B cell (primary cell): ENCODE results near the gene TRAFD1. TPM values are rescaled to one million over a fixed set of nuclear protein-coding genes. Genes with fewer than 3 reads are reported as not detected.

Experiments
- ATAC-seq: fragments of 200-7000 bp; cut with Tn5 transposase; one replicate; pipeline ENCODE4 v1.10.0; 2021; ENCODE audit warnings: low read depth, mild to moderate bottlenecking, moderate number of reproducible peaks, moderate library complexity
- CTCF ChIA-PET: fragments of 350-600 bp; sonication (Branson Sonifier 250); formaldehyde crosslinking; loops from one replicate; lab custom pipeline; 2021; ENCODE audit warnings: antibody characterized with exemption, inconsistent platforms; lab: Charles Lee
- POLR2A ChIA-PET: fragments of 350-600 bp; sonication (Branson Sonifier 250); formaldehyde crosslinking; loops from one replicate; lab custom pipeline; 2021; ENCODE audit warnings: antibody characterized with exemption; lab: Charles Lee
- DNase-seq: peaks from one replicate; pipeline ENCODE4 v3.0.0; 2013
- H2AFZ ChIP-seq: 2 replicates; pipeline ENCODE4 v1.6.1; 2012; ENCODE audit warnings: mild to moderate bottlenecking, low read depth, low read length; ENCODE audit not compliant: insufficient read depth, poor library complexity, severe bottlenecking
- H3K27ac ChIP-seq, 2 donors: 1 replicate in 1 of 2; 2 replicates in 1 of 2; pipeline ENCODE4 v1.5.1; 2012 to 2013; ENCODE audit warnings: low read length in 2 of 2, mild to moderate bottlenecking in 2 of 2, moderate library complexity in 1 of 2
- H3K27me3 ChIP-seq, 4 experiments: fragments of 200-600 bp in 1 of 4; sonication (generic) in 1 of 4; replicated peaks in 1 of 4; 1 replicate in 2 of 4; 2 replicates in 2 of 4; pipeline versions ENCODE4 v1.6.1 to v1.7.0; 2013 to 2016; ENCODE audit warnings: low read length in 3 of 4, mild to moderate bottlenecking in 2 of 4, mixed read lengths in 1 of 4, moderate library complexity in 1 of 4; ENCODE audit not compliant: insufficient read depth in 4 of 4, control insufficient read depth in 3 of 4; ENCODE audit errors: control extremely low read depth in 1 of 4
- H3K36me3 ChIP-seq, 2 experiments: replicated peaks in 1 of 2; 1 replicate in 1 of 2; 2 replicates in 1 of 2; pipeline versions ENCODE4 v1.6.1 to v1.7.1; 2013; ENCODE audit warnings: low read length in 1 of 2; ENCODE audit not compliant: insufficient read depth in 2 of 2, control insufficient read depth in 1 of 2; ENCODE audit errors: control extremely low read depth in 1 of 2, extremely low read depth in 1 of 2
- H3K4me1 ChIP-seq, 2 donors: fragments of 200-600 bp in 1 of 2; sonication (generic) in 1 of 2; 1 replicate in 1 of 2; 2 replicates in 1 of 2; pipeline versions ENCODE4 v1.5.1 to v1.6.1; 2013 to 2017; ENCODE audit warnings: low read length in 2 of 2; ENCODE audit not compliant: control insufficient read depth in 2 of 2, insufficient read depth in 2 of 2
- H3K4me2 ChIP-seq: replicated peaks from 2 replicates; pipeline ENCODE3; 2012; ENCODE audit warnings: mild to moderate bottlenecking, low read depth, low read length; ENCODE audit not compliant: poor library complexity, severe bottlenecking
- H3K4me3 ChIP-seq, 5 experiments: fragments of 200-600 bp in 1 of 5; sonication (generic) in 1 of 5; 1 replicate in 3 of 5; 2 replicates in 2 of 5; pipeline versions ENCODE4 v1.5.1 to v1.7.0; 2011 to 2016; ENCODE audit warnings: low read length in 4 of 5, mild to moderate bottlenecking in 4 of 5, low read depth in 2 of 5, control low read depth in 1 of 5, moderate library complexity in 1 of 5; ENCODE audit not compliant: insufficient read depth in 1 of 5; ENCODE audit errors: control extremely low read depth in 1 of 5, extremely low read depth in 1 of 5
- H3K79me2 ChIP-seq: fragments of 200-600 bp; sonication (generic); one replicate; pipeline ENCODE4 v1.6.0; 2016; ENCODE audit warnings: low read length; ENCODE audit not compliant: control insufficient read depth, insufficient read depth
- H3K9ac ChIP-seq: fragments of 200-600 bp; sonication (generic); 2 replicates; pipeline ENCODE4 v1.6.1; 2017; ENCODE audit warnings: mild to moderate bottlenecking, low read length, moderate library complexity
- H3K9me3 ChIP-seq, 3 donors: one replicate each; pipeline versions ENCODE4 v1.6.1 to v1.7.1; 2013; ENCODE audit warnings: low read length in 2 of 3; ENCODE audit not compliant: control insufficient read depth in 2 of 3, insufficient read depth in 1 of 3; ENCODE audit errors: control extremely low read depth in 1 of 3
- H4K20me1 ChIP-seq: 2 replicates; pipeline ENCODE4 v1.6.0; 2012; ENCODE audit warnings: mild to moderate bottlenecking, low read length; ENCODE audit not compliant: insufficient read depth, control insufficient read depth, poor library complexity, severe bottlenecking
- H3K27ac Mint-ChIP-seq: one replicate; pipeline ENCODE4 v1.8.0; 2021; ENCODE audit warnings: mixed read lengths
- H3K27me3 Mint-ChIP-seq: one replicate; pipeline ENCODE4 v1.8.0; 2021; ENCODE audit warnings: mixed read lengths
- H3K4me1 Mint-ChIP-seq: one replicate; pipeline ENCODE4 v1.8.0; 2021; ENCODE audit warnings: mixed read lengths
- H3K4me3 Mint-ChIP-seq: one replicate; pipeline ENCODE4 v1.8.0; 2021; ENCODE audit warnings: mixed read lengths
- H3K9me3 Mint-ChIP-seq: one replicate; pipeline ENCODE4 v1.8.0; 2022; ENCODE audit warnings: mixed read lengths; ENCODE audit not compliant: insufficient read depth
- CTCF ChIP-seq: fragments of 200-600 bp; IDR thresholded peaks from one replicate; pipeline ENCODE4 v1.8.0; 2022; ENCODE audit warnings: antibody characterized with exemption, mild to moderate bottlenecking
- EZH2 ChIP-seq: IDR thresholded peaks from 2 replicates; pipeline ENCODE4 v1.6.1; 2012; ENCODE audit warnings: borderline replicate concordance, low read depth, mild to moderate bottlenecking, moderate library complexity, low read length; ENCODE audit not compliant: insufficient read depth, poor library complexity, severe bottlenecking
- WGBS: methylation state at CpG from one replicate; pipeline ENCODE4 v1.1.5; 2013; ENCODE audit warnings: missing lambda C conversion rate; ENCODE audit not compliant: insufficient coverage; 5-methylcytosine and 5-hydroxymethylcytosine counted together
- intact Hi-C: fragments of 100-400 bp; cut with micrococcal nuclease; formaldehyde crosslinking; loops from one replicate; pipeline ENCODE4 v1.10.0; 2022
- polyA plus RNA-seq: library from polyadenylated mRNA; depleted of rRNA; stranded (reverse); fragments of >200 nt; gene quantifications from 2 replicates; pipeline ENCODE4 v1.2.3, GENCODE V29; 2012
- total RNA-seq, 2 donors: library from RNA; stranded (reverse); fragments of 120-200 nt in 1 of 2; gene quantifications; 1 replicate in 1 of 2; 2 replicates in 1 of 2; pipeline versions ENCODE4 v1.2.3 to v1.2.4, GENCODE V29; 2013 to 2022

The TRAFD1 gene
- total and polyA plus RNA-seq, 2 donors (not counting 1 experiment from before 2014, with no cell fraction given) = 30.9 to 37.7 TPM

- H3K4me1 Mint-ChIP-seq = peaks cover 15% of the 10 kb centered on the region
- Histone ChIP-seq H3K4me2 (no peak overlapping the region), H3K9ac (no peak overlapping the region), H3K4me3 (no peak overlapping the region), H3K9me3 (peaks cover 0 to 17% (median 12%) of the 10 kb centered on the region in 3 donors), H3K36me3 (peaks cover 0 to 52% of the 10 kb centered on the region in 2 experiments), H2AFZ (no peak overlapping the region), H3K27me3 (no peaks in the 10 kb centered on the region), H3K79me2 (peaks cover under 1% of the 10 kb centered on the region), H3K27ac (no peak overlapping the region), H3K4me1 (peaks cover 13 to 14% of the 10 kb centered on the region in 2 donors), H4K20me1 (no peaks in the 10 kb centered on the region)
- intact Hi-C loops = no loop called here
- no peak overlapping the region for H3K27ac Mint-ChIP-seq
- ChIA-PET CTCF (no interaction called here), POLR2A (no interaction called here)
- TF ChIP-seq EZH2 (no peak), CTCF (no peak)
- ATAC-seq (no peak), DNase-seq (no peak)
- H3K4me3 Mint-ChIP-seq = no peak overlapping the region
- H3K27me3 Mint-ChIP-seq = no peaks in the 10 kb centered on the region
- WGBS = 98% methylated on average over 22 of the region's 22 CpGs
- H3K9me3 Mint-ChIP-seq = no peaks in the 10 kb centered on the region
Observed at GRCh38 chr12:112163471-112163991, 38.2 kb downstream of the TRAFD1 start.

GRCh38 chr12:112164011-112164660 is 38.8 kb downstream of the TRAFD1 start:
- no peak for DNase-seq
- Histone ChIP-seq H3K4me1 (peaks cover 7 to 8% of the 10 kb centered on the region in 2 donors), H3K27me3 (no peaks in the 10 kb centered on the region), H2AFZ (no peak overlapping the region), H3K79me2 (no peaks in the 10 kb centered on the region), H3K36me3 (peaks cover 0 to 52% of the 10 kb centered on the region in 2 experiments), H3K9ac (no peak overlapping the region), H3K27ac (no peak overlapping the region), H3K9me3 (peaks cover 0 to 11% (median 8%) of the 10 kb centered on the region in 3 donors), H3K4me2 (no peak overlapping the region), H3K4me3 (no peak overlapping the region), H4K20me1 (no peaks in the 10 kb centered on the region)
- no peak overlapping the region for H3K4me3 Mint-ChIP-seq
- ATAC-seq = no peak
- TF ChIP-seq EZH2 (no peak), CTCF (no peak)
- ChIA-PET CTCF (no interaction called here), POLR2A (interaction anchor here (1.1 kb wide), 1 partner anchor 11 kb away, joined by 5 read pairs; no protein-coding TSS in a partner anchor)
- H3K27ac Mint-ChIP-seq = no peak overlapping the region
- peaks cover 9% of the 10 kb centered on the region for H3K4me1 Mint-ChIP-seq
- intact Hi-C loops = no loop called here
- no peaks in the 10 kb centered on the region for H3K27me3 Mint-ChIP-seq
- WGBS = 97% methylated on average over 26 of the region's 26 CpGs
- H3K9me3 Mint-ChIP-seq = no peaks in the 10 kb centered on the region
